T-helper 17 cell (primary cell): ENCODE measurements around the gene SLC46A2. TPM values are rescaled to one million over a fixed set of nuclear protein-coding genes. Genes with fewer than 3 reads are reported as not detected.
A peak's percentile ranks its signal among the peaks of the same experiment; 100 is the strongest.

Experiments used
- ATAC-seq: fragments of 150-1000 bp; cut with Tn5 transposase; 2 replicates; pipeline ENCODE4 v1.10.0; 2021; ENCODE audit warnings: mild to moderate bottlenecking, moderate library complexity
- DNase-seq, 3 donors: peaks; one replicate each; pipeline versions ENCODE4 v3.0.0 to v3.0.0-alpha.2; 2020 to 2021
- H3K9me3 ChIP-seq: one replicate; pipeline ENCODE4 v1.7.0; 2013; ENCODE audit warnings: low read length, mild to moderate bottlenecking; ENCODE audit not compliant: control insufficient read depth, poor library complexity, severe bottlenecking
- H3K27ac Mint-ChIP-seq: one replicate; pipeline ENCODE4 v1.8.0; 2022; ENCODE audit warnings: mild to moderate bottlenecking, moderate library complexity, mixed read lengths
- H3K27me3 Mint-ChIP-seq: one replicate; pipeline ENCODE4 v1.8.0; 2022; ENCODE audit warnings: mixed read lengths
- H3K36me3 Mint-ChIP-seq: one replicate; pipeline ENCODE4 v1.8.0; 2022; ENCODE audit warnings: low read depth, mixed read lengths
- H3K4me1 Mint-ChIP-seq: one replicate; pipeline ENCODE4 v1.8.0; 2022; ENCODE audit warnings: mild to moderate bottlenecking, mixed read lengths
- H3K4me3 Mint-ChIP-seq: one replicate; pipeline ENCODE4 v1.8.0; 2022; ENCODE audit warnings: mild to moderate bottlenecking, moderate library complexity, mixed read lengths
- total RNA-seq, 4 donors: library from RNA in 2 of 4; stranded (reverse) in 2 of 4; gene quantifications; one replicate each; pipeline ENCODE4 v1.2.3 and lab custom pipeline; 2022 to 2026

Gene SLC46A2
- total RNA-seq, 2 donors from 2014 or later, result 0.47 TPM; not detected in 1

GRCh38 chr9:112900901-112901300 is 10.2 kb upstream of the SLC46A2 start:
- Mint-ChIP-seq H3K36me3 (no peaks in the 10 kb centered on the region), H3K27ac (no peak overlapping the region), H3K4me3 (no peak overlapping the region), H3K4me1 (peaks cover 10% of the 10 kb centered on the region), H3K27me3 (peaks cover 54% of the 10 kb centered on the region)
- DNase-seq (no peak), ATAC-seq (no peak)
- H3K9me3 ChIP-seq, result no peaks in the 10 kb centered on the region

GRCh38 chr9:112900488-112900887 is 9.8 kb upstream of the SLC46A2 start:
- Mint-ChIP-seq H3K4me1 (peaks cover 10% of the 10 kb centered on the region), H3K36me3 (no peaks in the 10 kb centered on the region)
- no peak for ATAC-seq

GRCh38 chr9:112898872-112899311 is 8.2 kb upstream of the SLC46A2 start:
- H3K9me3 ChIP-seq, result no peaks in the 10 kb centered on the region
- DNase-seq (no peak), ATAC-seq (no peak)
- no peak overlapping the region for H3K27ac Mint-ChIP-seq
- peaks cover 51% of the 10 kb centered on the region for H3K27me3 Mint-ChIP-seq
- H3K4me1 Mint-ChIP-seq, result peaks cover 9% of the 10 kb centered on the region
- H3K36me3 Mint-ChIP-seq, result no peaks in the 10 kb centered on the region
- H3K4me3 Mint-ChIP-seq, result no peak overlapping the region

More at GRCh38 chr9:112900488-112900887, 9.8 kb upstream of the SLC46A2 start:
- Mint-ChIP-seq H3K27ac (no peak overlapping the region), H3K27me3 (peaks cover 54% of the 10 kb centered on the region), H3K4me3 (no peak overlapping the region)
- no peak for DNase-seq
- H3K9me3 ChIP-seq, result no peaks in the 10 kb centered on the region

DNA sequence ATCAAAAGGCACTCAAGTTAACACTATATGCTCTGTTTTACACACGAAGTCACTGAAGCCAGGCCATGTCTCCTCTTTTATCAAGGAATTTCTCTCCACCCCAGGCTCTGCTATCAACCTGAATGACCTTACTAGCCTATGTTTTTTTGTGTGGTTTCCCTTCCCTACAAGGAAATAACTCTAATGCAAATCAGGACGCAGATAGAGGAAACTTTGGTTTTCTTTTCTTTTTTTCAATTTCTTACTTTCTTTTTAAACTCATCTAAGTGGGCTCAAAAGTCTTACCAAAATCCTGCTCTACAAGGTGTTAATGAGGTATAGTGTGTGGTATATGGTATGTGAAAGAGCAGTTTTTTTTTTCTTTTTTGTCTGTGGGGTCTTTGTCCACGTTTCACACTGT is 5.5 kb upstream of the SLC46A2 start:
- H3K4me1 Mint-ChIP-seq, result peaks cover 9% of the 10 kb centered on the region
- no peaks in the 10 kb centered on the region for H3K36me3 Mint-ChIP-seq
- no peak for ATAC-seq
- DNase-seq, result no peak
- peaks cover 61% of the 10 kb centered on the region for H3K27me3 Mint-ChIP-seq
- no peaks in the 10 kb centered on the region for H3K9me3 ChIP-seq
- H3K27ac Mint-ChIP-seq, result no peak overlapping the region
- H3K4me3 Mint-ChIP-seq, result no peak overlapping the region

GRCh38 chr9:112894699-112895098 is 4.0 kb upstream of the SLC46A2 start:
- Mint-ChIP-seq H3K4me3 (no peak overlapping the region), H3K4me1 (peaks cover 9% of the 10 kb centered on the region), H3K27ac (no peak overlapping the region), H3K27me3 (peaks cover 63% of the 10 kb centered on the region), H3K36me3 (no peaks in the 10 kb centered on the region)
- ATAC-seq, result no peak
- no peaks in the 10 kb centered on the region for H3K9me3 ChIP-seq
- DNase-seq, result no peak

DNA sequence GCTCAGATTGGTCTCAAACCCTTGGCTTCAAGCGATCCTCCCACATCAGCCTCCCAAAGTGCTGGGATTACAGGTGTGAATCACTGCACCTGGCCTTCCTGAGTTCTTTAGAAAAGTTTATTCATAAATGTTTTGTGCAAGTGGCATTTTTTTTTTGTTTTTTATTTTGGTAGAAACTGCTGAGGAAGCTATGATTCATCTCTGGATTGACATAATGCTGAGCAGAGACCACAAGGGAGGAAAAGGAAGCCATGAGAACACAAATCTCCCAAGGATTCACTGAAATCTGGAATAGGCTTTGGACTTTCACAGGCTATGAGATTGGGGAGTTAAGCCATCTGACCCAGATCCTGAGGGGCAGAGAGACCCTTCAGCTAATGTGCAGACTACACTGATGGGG is 3.4 kb upstream of the SLC46A2 start:
- H3K9me3 ChIP-seq, result no peaks in the 10 kb centered on the region
- Mint-ChIP-seq H3K4me1 (peaks cover 9% of the 10 kb centered on the region), H3K36me3 (no peaks in the 10 kb centered on the region), H3K27me3 (peaks cover 64% of the 10 kb centered on the region), H3K27ac (no peak overlapping the region), H3K4me3 (no peak overlapping the region)
- DNase-seq (no peak), ATAC-seq (no peak)

GRCh38 chr9:112892981-112893380 is 2.3 kb upstream of the SLC46A2 start:
- no peak overlapping the region for H3K4me3 Mint-ChIP-seq
- no peaks in the 10 kb centered on the region for H3K9me3 ChIP-seq
- H3K4me1 Mint-ChIP-seq, result peaks cover 2% of the 10 kb centered on the region
- ATAC-seq (no peak), DNase-seq (no peak)
- H3K27me3 Mint-ChIP-seq, result peaks cover 53% of the 10 kb centered on the region
- no peak overlapping the region for H3K27ac Mint-ChIP-seq
- H3K36me3 Mint-ChIP-seq, result no peaks in the 10 kb centered on the region

DNA sequence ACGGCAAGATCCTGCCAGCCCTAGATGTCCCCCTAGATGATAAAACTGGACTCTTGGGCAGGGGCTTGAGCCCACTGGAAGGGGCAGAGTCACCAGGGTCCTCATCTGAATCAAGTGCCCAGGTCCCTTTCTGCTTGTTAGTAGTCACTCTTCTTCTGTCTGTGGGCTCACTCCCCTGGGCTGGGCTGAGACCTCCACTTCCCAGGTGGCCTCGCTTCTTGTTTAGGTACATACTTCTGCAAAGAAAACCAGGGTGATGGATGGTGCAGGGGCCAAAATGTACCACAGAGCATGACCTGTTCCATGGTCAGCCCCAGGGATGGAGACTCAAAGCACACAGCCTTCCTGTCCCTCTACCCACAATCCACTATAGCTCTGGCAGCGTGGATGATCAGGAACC is 845 bp upstream of the SLC46A2 start:
- Mint-ChIP-seq H3K36me3 (no peaks in the 10 kb centered on the region), H3K4me1 (peaks cover 2% of the 10 kb centered on the region), H3K4me3 (no peak overlapping the region), H3K27me3 (peaks cover 46% of the 10 kb centered on the region), H3K27ac (no peak overlapping the region)
- H3K9me3 ChIP-seq, result no peaks in the 10 kb centered on the region
- DNase-seq (no peak), ATAC-seq (no peak)

DNA sequence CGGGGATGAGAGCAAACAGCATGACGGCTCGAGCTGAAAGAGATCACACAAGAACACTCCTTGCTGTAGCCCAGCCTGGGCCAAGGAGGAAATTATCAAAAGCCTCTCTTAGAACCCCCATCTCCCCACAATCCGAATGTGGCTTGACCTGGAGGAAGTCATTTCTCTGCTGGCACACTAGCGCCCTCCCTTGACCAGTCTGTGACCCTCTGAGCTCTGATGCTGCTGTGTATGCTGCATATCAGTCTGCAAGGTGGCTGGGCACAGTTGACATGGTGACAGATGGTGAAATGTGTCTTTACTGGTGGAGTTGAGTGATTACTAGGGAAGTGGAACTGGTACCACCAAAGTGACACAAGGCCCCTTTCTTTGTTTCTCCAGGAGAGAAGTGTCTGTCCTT is 3.3 kb downstream of the SLC46A2 start:
- ATAC-seq (no peak), DNase-seq (no peak)
- peaks cover 23% of the 10 kb centered on the region for H3K27me3 Mint-ChIP-seq
- H3K27ac Mint-ChIP-seq, result peak overlapping the region; percentile 21
- peaks cover 5% of the 10 kb centered on the region for H3K4me1 Mint-ChIP-seq
- no peak overlapping the region for H3K4me3 Mint-ChIP-seq
- H3K9me3 ChIP-seq, result no peaks in the 10 kb centered on the region
- H3K36me3 Mint-ChIP-seq, result peaks cover 2% of the 10 kb centered on the region

DNA sequence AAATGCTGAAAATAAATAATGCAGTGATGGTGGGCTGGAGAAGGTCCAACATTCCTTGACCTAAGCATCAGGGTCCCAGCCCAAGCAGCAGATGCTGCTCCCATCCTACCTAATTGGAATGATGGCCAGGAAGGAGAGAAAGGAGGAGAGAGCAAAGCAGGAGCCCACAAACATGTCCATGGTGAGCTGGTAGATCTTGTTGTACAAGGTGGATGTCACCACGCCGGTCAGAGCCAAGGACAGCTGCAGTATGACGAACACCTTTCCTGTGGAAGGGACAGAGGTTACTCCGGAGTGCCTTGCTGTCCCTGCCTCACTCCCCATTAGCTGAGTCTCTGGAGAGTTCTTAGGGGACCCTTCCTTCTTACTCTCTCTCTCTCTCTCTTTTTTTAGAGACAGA is 4.3 kb downstream of the SLC46A2 start:
- Mint-ChIP-seq H3K27ac (peak overlapping the region; percentile 45), H3K36me3 (peaks cover 2% of the 10 kb centered on the region), H3K27me3 (peaks cover 12% of the 10 kb centered on the region), H3K4me1 (peaks cover 5% of the 10 kb centered on the region), H3K4me3 (no peak overlapping the region)
- DNase-seq (no peak), ATAC-seq (no peak)
- no peaks in the 10 kb centered on the region for H3K9me3 ChIP-seq

DNA sequence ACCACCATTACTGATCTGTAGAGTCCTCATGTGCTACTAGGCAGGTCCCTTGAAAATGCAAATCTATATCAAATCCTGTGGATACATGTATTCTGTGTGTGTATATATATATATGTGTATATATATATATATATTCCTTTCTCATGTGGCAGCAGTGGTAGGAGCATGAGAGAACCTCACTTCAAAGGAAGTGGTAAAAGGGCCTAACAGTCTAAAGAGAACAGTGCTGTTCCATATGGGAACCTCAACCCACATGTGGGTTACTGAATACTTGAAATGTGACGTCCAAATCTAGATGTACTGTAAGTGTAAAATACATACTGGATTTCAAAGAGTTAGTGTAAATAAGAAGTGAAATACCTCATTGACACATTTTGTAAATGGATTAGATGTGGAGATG is 5.4 kb downstream of the SLC46A2 start:
- Mint-ChIP-seq H3K27me3 (peaks cover 11% of the 10 kb centered on the region), H3K4me3 (no peak overlapping the region), H3K36me3 (peaks cover 5% of the 10 kb centered on the region), H3K4me1 (peaks cover 5% of the 10 kb centered on the region), H3K27ac (no peak overlapping the region)
- H3K9me3 ChIP-seq, result no peaks in the 10 kb centered on the region
- ATAC-seq (no peak), DNase-seq (no peak)

- peaks cover 5% of the 10 kb centered on the region for H3K4me1 Mint-ChIP-seq
- no peak for ATAC-seq
- H3K27me3 Mint-ChIP-seq, result peaks cover 5% of the 10 kb centered on the region
- H3K36me3 Mint-ChIP-seq, result peaks cover 5% of the 10 kb centered on the region
- H3K9me3 ChIP-seq, result no peaks in the 10 kb centered on the region
- no peak overlapping the region for H3K4me3 Mint-ChIP-seq
- DNase-seq, result no peak
- H3K27ac Mint-ChIP-seq, result no peak overlapping the region
Measured at GRCh38 chr9:112884721-112885120, 6.0 kb downstream of the SLC46A2 start.

- no peaks in the 10 kb centered on the region for H3K9me3 ChIP-seq
- no peak overlapping the region for H3K4me3 Mint-ChIP-seq
- H3K4me1 Mint-ChIP-seq, result peaks cover 5% of the 10 kb centered on the region
- no peaks in the 10 kb centered on the region for H3K27me3 Mint-ChIP-seq
- H3K36me3 Mint-ChIP-seq, result peaks cover 5% of the 10 kb centered on the region
- DNase-seq, result no peak
- H3K27ac Mint-ChIP-seq, result no peak overlapping the region
- no peak for ATAC-seq
Measured at GRCh38 chr9:112884101-112884500, 6.6 kb downstream of the SLC46A2 start.

GRCh38 chr9:112881331-112881730 is 9.3 kb downstream of the SLC46A2 start:
- DNase-seq, result no peak
- Mint-ChIP-seq H3K27ac (no peak overlapping the region), H3K27me3 (no peaks in the 10 kb centered on the region), H3K4me3 (no peak overlapping the region), H3K36me3 (peaks cover 5% of the 10 kb centered on the region), H3K4me1 (peaks cover 5% of the 10 kb centered on the region)
- H3K9me3 ChIP-seq, result no peaks in the 10 kb centered on the region
- no peak for ATAC-seq
